CD4-positive, alpha-beta T cell treated with Interferon alpha-2 for 1 hour (primary cell): ENCODE data around the gene SELENON.
A peak's percentile ranks its signal among the peaks of the same experiment; 100 is the strongest.

ENCODE experiments used
- DNase-seq, 2 donors: peaks; one replicate each; pipeline ENCODE4 v3.0.0-alpha.2; 2020 to 2022

Gene SELENON

GRCh38 chr1:25793585-25794170, 6.3 kb upstream of the SELENON start:
- DNase-seq = no peak

DNA sequence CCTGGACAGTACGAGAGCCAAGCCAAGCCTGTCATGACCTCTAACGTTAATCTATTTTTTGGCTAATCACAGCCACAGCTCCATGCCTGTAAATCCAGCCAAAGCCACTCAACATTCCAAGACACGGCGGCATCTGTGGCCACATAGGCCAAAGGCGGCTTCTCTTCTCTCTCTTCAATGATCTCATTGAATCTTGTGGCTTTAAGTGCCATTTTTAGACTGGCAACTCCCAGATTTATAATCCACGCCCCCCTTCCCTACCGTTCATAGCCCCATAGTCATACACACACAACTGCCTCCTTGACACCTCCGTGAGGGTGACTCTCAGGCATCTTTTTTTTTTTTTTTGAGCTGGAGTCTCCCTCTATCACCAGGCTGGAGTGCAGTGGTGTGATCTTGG, 5.7 kb upstream of the SELENON start:
- DNase-seq = no peak

GRCh38 chr1:25795211-25795610, 4.8 kb upstream of the SELENON start:
- DNase-seq = no peak

DNA sequence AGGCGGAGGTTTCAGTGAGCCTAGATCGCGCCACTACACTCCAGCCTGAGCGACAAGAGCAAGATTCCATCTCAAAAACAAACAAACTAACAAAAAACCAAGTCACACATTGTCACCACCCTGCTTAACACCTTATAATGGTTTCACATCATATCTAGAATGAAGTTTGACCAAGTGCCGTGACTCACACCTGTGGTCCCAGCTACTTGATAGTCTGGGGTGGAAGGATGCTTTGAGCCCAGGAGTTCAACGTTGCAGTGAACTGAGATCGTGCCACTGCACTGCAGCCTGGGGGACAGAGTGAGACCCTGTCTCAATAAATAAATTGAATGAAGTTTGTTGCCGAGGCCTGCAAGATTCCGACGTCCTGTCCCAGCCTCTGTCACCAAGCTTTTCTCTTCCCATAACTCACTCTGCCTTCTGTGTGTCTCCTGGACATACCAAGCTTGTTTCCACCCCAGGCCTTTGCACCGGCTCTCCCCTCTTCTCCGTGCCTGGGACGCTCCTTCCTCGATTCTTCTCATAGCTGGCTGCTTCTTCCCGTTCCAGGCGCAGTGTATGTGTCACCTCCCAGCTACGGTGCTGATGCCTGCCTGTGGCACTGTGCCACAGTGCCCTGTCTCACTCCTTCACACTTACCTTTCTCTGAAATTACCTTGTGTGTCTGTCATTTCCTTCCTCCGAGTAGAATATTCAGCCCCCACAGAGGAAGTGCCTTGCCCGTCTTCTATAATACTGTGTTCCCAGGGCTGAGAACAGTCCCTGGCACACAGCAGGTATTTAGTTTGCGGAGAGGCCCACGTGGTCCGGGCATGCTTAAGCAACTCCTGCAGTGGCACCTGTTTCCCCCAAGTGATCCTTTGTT, 3.8 kb upstream of the SELENON start:
- DNase-seq = peak; percentile 50 to 66

GRCh38 chr1:25796811-25797458, 3.1 kb upstream of the SELENON start:
- DNase-seq = peak; percentile 72 to 85

- DNase-seq = peak; percentile 18 to 33
These were observed 2.1 kb upstream of the SELENON start for GRCh38 chr1:25797939-25798338.

DNA sequence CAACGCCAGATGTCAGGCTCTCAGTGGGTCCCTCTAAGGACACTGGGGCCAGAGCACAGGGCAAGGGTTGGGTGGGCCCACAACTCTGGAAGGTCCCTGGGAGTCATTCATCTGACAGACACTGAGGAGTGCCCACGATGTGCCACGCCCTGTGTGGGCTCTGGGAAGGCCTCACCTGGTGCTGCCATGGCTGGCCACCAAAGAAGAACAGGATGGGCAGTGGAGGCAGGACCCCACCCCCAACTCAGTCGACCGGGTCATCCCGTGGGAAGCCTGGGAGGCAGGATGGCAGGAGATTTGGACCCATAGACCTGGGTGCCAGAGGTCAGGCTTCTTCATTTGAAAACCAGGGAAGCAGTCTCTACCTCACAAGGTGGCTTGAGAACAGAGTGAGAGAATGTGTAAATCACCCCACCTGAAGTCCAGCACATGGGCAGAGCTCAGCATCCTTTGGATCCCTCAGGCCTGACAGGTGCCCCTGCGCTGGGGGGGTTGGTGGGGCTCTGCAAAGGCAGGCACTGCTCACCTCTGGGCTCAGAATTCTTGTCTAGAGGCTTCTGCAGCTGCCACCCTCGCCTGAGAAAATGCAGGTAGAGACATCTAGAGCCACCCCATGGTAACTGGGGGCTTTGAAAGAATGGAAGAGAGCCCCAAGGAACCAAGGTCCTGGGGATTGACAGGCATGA, 1.2 kb upstream of the SELENON start:
- DNase-seq = no peak

- no peak for DNase-seq
These were observed 550 bp upstream of the SELENON start for GRCh38 chr1:25799352-25799934.

GRCh38 chr1:25800703-25801377, 847 bp downstream of the SELENON start:
- DNase-seq = no peak

- no peak for DNase-seq
These were observed 2.9 kb downstream of the SELENON start for GRCh38 chr1:25802915-25803314.

DNA sequence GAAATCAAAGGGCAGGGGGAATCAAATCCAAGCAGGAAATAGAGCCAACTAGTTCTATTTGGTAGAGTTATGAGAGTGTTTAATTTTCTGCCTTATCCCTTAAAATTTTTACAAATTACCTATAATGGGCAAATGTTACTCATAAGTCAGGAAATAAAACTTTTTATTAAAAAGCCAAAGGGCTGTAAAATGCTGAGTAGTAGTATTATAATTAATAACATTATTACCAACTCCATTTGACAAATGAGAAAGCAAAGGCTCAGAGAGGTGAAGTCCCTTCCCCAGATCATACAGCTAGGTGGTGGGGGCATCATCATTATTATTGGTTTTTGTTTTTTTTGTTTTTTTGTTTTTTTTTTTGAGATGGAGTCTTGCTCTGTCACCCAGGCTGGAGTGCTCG, 3.4 kb downstream of the SELENON start:
- no peak for DNase-seq

DNA sequence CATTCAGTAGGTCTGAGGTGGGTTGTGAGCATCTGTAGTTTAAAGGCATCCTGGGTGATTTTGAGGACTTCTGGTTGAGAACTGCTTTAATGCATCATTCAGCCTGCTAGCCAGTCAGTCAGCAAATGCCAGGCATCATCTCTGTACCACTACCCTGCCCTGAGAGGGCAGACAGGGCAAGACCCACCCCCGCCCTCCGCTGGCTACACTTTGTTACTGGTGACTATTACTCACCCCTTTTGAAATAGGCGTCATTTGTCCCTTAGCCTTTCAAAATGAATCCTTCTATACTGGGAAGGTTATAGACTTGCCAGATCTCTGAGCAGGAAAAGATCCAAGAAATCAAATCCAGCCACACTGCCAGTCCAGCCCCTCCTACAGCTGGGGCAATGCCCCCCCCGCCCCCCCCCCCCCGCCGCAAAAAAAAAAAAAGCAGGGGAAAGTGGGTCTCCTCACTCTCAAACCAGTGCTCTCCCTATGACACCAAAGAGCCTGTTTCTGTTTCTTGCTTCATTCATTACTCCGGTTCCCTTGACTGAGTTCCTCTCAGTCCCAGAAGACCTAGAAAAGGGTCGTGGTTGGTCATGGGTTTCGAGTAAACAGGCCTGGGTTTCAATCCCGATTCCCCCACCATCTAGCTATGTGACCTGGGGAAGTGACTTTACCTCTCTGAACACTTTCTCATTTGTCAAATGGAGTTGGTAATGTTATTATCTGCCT, 4.4 kb downstream of the SELENON start:
- no peak for DNase-seq

DNA sequence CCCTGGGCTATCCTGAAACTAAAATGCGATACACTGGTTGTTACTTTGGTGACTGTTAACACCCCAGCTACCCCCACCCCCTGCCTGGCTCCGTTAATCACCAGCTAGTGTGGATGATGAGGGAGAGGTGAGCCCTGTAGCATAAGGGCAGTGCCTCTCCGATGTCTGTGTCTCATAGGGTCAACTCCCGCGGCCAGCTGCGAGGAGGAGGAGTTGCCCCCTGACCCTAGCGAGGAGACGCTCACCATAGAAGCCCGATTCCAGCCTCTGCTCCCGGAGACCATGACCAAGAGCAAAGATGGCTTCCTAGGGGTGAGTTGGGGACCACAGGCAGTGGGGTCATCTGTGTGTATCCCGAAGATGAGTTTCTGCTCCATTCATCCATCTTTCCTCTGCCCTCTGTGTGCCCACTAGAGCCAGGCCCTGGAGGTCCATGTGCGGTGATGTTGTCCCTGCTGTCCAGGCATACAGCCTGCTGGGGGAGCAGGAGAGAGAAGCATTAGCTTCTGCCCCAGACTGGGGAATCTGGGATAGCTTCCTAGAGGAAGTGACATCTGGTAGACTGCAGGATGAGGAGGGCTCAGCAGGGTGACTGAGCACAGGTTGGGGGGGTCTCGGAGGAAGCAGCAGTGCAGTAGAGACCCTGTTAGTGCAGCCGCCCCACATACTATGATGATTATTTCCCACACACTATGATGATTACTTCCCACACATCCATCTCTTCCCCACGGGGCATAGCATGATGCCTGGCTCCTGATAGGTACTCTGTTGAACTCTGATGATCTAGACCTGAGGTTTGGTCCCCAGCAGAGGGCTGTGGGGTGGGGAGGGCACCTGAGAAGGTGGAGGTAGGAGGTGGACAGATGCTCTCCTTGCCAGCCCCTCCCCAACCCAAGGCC, 5.2 kb downstream of the SELENON start:
- DNase-seq = no peak

DNA sequence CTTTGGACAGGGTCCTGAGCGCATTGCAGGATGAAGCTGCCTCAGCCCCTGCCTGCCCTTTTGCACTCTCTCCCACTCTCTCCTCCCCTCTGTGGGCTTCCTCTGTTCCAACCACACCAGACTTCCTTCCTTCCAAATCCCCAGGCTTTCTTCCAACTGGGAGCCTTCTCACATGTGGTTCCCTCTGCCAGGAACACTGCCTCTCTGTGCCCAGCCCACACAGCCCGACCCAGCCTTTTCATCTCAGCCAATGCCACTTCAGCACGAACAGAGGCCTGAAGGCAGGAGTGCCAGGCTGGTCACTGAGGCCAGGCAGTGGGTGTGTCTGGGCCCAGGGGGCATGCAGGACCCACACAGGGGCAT, 5.9 kb downstream of the SELENON start:
- no peak for DNase-seq

- no peak for DNase-seq
These were observed 6.4 kb downstream of the SELENON start for GRCh38 chr1:25806418-25806817.

- DNase-seq = no peak
These were observed 7.7 kb downstream of the SELENON start for GRCh38 chr1:25807480-25808390.

DNA sequence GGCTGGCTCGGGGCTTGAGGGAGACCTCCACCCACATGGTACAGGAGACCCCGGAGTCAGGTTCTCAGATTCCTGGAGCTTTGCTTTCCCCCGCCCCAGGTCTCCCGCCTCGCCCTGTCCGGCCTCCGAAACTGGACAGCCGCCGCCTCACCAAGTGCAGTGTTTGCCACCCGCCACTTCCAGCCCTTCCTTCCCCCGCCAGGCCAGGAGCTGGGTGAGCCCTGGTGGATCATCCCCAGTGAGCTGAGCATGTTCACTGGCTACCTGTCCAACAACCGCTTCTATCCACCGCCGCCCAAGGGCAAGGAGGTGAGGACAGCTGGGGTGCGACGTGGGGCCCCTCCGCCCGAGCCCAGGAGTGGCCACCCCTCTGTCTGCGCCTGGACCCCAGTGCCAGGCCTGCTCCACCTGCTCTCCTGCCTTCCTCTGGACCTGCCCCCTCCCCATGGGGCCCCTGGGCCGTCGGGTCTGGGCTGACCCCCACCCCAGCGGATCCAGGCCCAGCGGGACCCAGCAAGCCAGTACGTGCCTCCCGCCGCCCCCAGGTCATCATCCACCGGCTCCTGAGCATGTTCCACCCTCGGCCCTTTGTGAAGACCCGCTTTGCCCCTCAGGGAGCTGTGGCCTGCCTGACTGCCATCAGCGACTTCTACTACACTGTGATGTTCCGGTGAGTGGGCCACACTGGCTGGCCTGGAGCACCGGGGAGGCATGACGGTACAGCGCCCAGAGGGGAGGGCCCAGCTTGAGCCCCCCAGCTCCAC, 8.7 kb downstream of the SELENON start:
- no peak for DNase-seq

- no peak for DNase-seq
These were observed 9.4 kb downstream of the SELENON start for GRCh38 chr1:25809283-25809926.
